Measurements from ENCODE around the gene ASS1.

The ASS1 gene

GRCh38 chr9:130437011-130437789 lies 7.6 kb upstream of the ASS1 start:
- no peak for DNase-seq

- DNase-seq = no peak
Observed at GRCh38 chr9:130438382-130438981, 6.3 kb upstream of the ASS1 start.

GRCh38 chr9:130441031-130441430 lies 3.7 kb upstream of the ASS1 start:
- no peak for DNase-seq

GRCh38 chr9:130442746-130443455 lies 1.9 kb upstream of the ASS1 start:
- DNase-seq = no peak

GRCh38 chr9:130443456-130443801 lies 1.3 kb upstream of the ASS1 start:
- no peak for DNase-seq

GRCh38 chr9:130443840-130444492 lies 795 bp upstream of the ASS1 start:
- no peak for DNase-seq

GRCh38 chr9:130445268-130445983 lies 665 bp downstream of the ASS1 start:
- DNase-seq = no peak

- DNase-seq = no peak
Observed at GRCh38 chr9:130446101-130446861, 1.5 kb downstream of the ASS1 start.

GRCh38 chr9:130447193-130447816 lies 2.5 kb downstream of the ASS1 start:
- no peak for DNase-seq

GRCh38 chr9:130448035-130448624 lies 3.4 kb downstream of the ASS1 start:
- no peak for DNase-seq

- DNase-seq = no peak
Observed at GRCh38 chr9:130448771-130449603, 4.2 kb downstream of the ASS1 start.

- no peak for DNase-seq
Observed at GRCh38 chr9:130450344-130451003, 5.7 kb downstream of the ASS1 start.

- no peak for DNase-seq
Observed at GRCh38 chr9:130451004-130451390, 6.2 kb downstream of the ASS1 start.

- peak; percentile 28 to 66 for DNase-seq
Observed at GRCh38 chr9:130451509-130452388, 7.0 kb downstream of the ASS1 start.

GRCh38 chr9:130452835-130453234 lies 8.1 kb downstream of the ASS1 start:
- DNase-seq = no peak

GRCh38 chr9:130453487-130453886 lies 8.7 kb downstream of the ASS1 start:
- no peak for DNase-seq

- DNase-seq = no peak
Observed at GRCh38 chr9:130454096-130454811, 9.5 kb downstream of the ASS1 start.

GRCh38 chr9:130454812-130455325 lies 10.1 kb downstream of the ASS1 start:
- DNase-seq = no peak

Data from SW 1271 (cell line).